ENCODE results near the gene NECTIN4. TPM values are rescaled to one million over a fixed set of nuclear protein-coding genes. Genes with fewer than 3 reads are reported as not detected.
A peak's percentile ranks its signal among the peaks of the same experiment; 100 is the strongest.

Gene NECTIN4
- total and polyA plus RNA-seq, 2 donors: 0.66 to 4.7 TPM

DNA sequence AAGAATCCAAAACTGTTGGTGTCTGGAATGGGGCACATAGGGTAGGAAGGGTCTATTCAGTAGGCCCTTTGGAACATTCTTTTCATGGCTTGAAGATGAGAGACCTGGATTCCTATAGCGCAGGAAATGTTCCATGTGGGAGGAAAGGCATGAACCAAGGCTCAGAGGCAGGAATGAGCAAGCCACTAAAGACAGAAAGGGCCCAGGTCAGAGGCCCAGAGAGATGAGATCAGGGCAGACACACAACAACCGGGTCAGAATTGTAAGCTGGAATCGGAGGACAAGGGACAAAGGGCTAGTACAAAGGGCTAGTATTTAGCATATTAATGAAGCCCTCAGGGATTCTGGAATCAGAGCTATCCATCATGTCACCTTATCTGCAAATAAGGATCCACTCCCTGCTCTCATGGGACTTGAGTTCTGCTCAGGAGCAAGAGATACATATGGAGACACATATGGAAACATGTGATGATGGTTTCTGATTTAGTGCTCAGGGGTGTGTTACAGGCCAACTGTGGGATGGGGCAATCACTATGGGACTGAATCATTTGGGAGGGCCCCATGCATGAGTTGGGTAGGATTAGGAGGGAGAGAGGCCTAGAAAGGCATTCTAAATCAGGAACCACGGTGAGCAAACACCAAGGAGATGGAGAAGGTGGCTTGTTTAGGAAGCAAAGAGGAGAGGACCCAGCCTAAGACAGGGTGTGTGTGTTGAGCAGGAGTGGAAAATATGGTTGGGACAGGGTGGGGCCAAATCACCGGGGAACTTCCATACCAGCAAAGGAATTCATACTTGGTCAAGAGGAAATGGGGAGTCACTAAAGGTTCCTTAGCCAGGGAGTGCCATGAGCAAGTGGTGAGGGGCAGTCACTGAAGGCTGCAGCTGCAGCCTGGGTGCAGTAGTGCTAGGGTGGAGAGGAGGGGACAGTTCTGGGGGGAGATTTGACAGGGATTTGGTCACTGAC, 8.6 kb downstream of the NECTIN4 start:
- no peaks in the 10 kb centered on the region for H3K36me3 ChIP-seq (ENCODE audit: control insufficient read depth in 2 of 2, insufficient read depth in 2 of 2, low read length in 1 of 2)
- 96% methylated on average over 5 of the region's 5 CpGs for WGBS
- H3K4me3 ChIP-seq (ENCODE audit: low read length in 2 of 2): no peak overlapping the region
- DNase-seq (ENCODE audit: low read depth in 6 of 9, low spot score in 9 of 9): no peak
- peaks cover 0 to 6% of the 10 kb centered on the region in 2 donors for H3K27me3 ChIP-seq (ENCODE audit: control insufficient read depth in 2 of 2, insufficient read depth in 1 of 2, low read length in 1 of 2)
- H3K9me3 ChIP-seq (ENCODE audit: control insufficient read depth in 2 of 2, insufficient read depth in 1 of 2, low read length in 1 of 2): no peaks in the 10 kb centered on the region
- H3K4me1 ChIP-seq (ENCODE audit: control insufficient read depth in 2 of 2, insufficient read depth in 2 of 2, low read length in 2 of 2): no peaks in the 10 kb centered on the region
- H3K27ac ChIP-seq (ENCODE audit: low read depth in 1 of 2, low read length in 1 of 2): no peak overlapping the region

DNA sequence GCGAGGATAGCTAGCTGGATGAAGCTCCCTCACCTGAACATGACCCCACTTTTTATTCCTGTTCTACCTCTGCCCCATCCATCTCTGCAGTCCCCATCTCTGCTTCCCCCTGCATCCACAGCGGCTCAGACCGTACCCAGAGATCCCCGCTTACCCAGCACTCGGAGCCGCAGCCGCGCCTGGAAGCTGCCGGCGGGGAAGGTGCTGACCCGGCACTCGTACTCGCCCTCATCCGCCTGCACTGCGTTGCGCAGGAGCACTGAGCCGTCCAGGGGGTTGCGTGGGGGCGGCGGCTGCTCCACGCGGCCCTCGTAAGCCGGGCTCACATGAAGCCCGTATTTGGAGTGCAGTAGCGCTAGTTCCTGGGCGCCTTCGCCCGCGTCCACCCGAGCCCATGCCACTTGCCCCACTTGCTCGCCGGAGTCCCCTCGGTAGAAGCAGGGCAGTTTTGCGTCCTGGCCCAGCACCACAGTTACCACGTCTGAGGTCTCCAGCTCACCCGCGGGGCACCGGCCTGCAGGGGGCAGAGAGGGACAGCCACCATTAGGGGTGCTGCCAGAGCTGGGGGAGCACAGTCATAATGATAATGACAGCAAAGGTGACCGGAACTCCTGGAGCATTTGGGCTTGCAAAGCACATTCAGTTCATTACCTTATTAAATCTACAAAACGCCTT, 9.8 kb downstream of the NECTIN4 start:
- H3K36me3 ChIP-seq (ENCODE audit: control insufficient read depth in 2 of 2, insufficient read depth in 2 of 2, low read length in 1 of 2): no peaks in the 10 kb centered on the region
- no peaks in the 10 kb centered on the region for H3K4me1 ChIP-seq (ENCODE audit: control insufficient read depth in 2 of 2, insufficient read depth in 2 of 2, low read length in 2 of 2)
- no peak overlapping the region for H3K4me3 ChIP-seq (ENCODE audit: low read length in 2 of 2)
- H3K9me3 ChIP-seq (ENCODE audit: control insufficient read depth in 2 of 2, insufficient read depth in 1 of 2, low read length in 1 of 2): no peaks in the 10 kb centered on the region
- H3K27me3 ChIP-seq (ENCODE audit: control insufficient read depth in 2 of 2, insufficient read depth in 1 of 2, low read length in 1 of 2): peaks cover 0 to 6% of the 10 kb centered on the region in 2 donors
- no peak for DNase-seq (ENCODE audit: low read depth in 6 of 9, low spot score in 9 of 9)
- 84% methylated on average over 41 of the region's 41 CpGs for WGBS
- no peak overlapping the region for H3K27ac ChIP-seq (ENCODE audit: low read depth in 1 of 2, low read length in 1 of 2)

DNA sequence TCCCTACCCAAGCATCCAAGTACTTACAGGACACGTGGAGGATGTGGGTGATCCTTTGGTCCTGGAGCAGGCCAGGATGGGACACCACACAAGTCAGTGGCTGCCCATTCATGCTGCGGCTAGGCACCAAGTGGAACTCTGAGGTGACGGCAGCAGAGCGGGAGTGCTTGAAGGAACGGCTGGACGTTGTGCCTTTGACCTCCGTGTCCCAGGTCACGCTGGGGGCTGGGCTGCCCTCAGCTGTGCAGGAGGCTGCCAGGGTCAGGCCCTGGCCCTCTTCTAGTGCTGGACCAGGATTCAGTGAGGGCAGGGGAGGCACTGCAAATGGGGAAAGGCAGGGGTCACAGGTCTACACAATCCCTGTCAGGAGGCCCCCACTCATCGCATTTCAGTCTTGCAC, 11.9 kb downstream of the NECTIN4 start:
- 94% methylated on average over 9 of the region's 9 CpGs for WGBS
- no peaks in the 10 kb centered on the region for H3K36me3 ChIP-seq (ENCODE audit: control insufficient read depth in 2 of 2, insufficient read depth in 2 of 2, low read length in 1 of 2)
- peaks cover 0 to 3% of the 10 kb centered on the region in 2 donors for H3K9me3 ChIP-seq (ENCODE audit: control insufficient read depth in 2 of 2, insufficient read depth in 1 of 2, low read length in 1 of 2)
- DNase-seq (ENCODE audit: low read depth in 6 of 9, low spot score in 9 of 9): no peak
- H3K27me3 ChIP-seq (ENCODE audit: control insufficient read depth in 2 of 2, insufficient read depth in 1 of 2, low read length in 1 of 2): peaks cover 0 to 6% of the 10 kb centered on the region in 2 donors
- no peak overlapping the region for H3K4me3 ChIP-seq (ENCODE audit: low read length in 2 of 2)
- no peaks in the 10 kb centered on the region for H3K4me1 ChIP-seq (ENCODE audit: control insufficient read depth in 2 of 2, insufficient read depth in 2 of 2, low read length in 2 of 2)
- no peak overlapping the region for H3K27ac ChIP-seq (ENCODE audit: low read depth in 1 of 2, low read length in 1 of 2)

DNA sequence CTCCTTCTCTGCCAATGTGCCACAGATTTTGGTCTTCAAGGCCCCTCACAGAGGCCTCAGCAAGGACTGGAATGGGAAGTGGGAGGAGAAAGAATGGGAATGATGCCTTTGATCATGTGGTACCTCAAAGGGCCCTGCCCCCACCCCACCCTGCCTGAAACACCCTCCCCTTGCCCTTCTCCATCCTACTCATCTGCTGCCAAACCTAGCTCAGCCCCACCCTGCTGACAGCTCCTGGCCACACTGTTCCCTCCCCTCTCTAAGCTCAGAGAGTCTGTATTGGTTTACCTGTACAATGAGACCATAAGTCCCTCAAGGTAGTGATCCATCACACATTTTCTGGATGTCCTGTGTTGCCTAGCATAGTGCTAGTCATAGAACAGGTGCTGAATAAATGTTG, 12.9 kb downstream of the NECTIN4 start:
- Histone ChIP-seq H3K9me3 (ENCODE audit: control insufficient read depth in 2 of 2, insufficient read depth in 1 of 2, low read length in 1 of 2) (peaks cover 0 to 3% of the 10 kb centered on the region in 2 donors), H3K4me1 (ENCODE audit: control insufficient read depth in 2 of 2, insufficient read depth in 2 of 2, low read length in 2 of 2) (peaks cover 3 to 4% of the 10 kb centered on the region in 2 donors), H3K27me3 (ENCODE audit: control insufficient read depth in 2 of 2, insufficient read depth in 1 of 2, low read length in 1 of 2) (peaks cover 0 to 6% of the 10 kb centered on the region in 2 donors)

DNA sequence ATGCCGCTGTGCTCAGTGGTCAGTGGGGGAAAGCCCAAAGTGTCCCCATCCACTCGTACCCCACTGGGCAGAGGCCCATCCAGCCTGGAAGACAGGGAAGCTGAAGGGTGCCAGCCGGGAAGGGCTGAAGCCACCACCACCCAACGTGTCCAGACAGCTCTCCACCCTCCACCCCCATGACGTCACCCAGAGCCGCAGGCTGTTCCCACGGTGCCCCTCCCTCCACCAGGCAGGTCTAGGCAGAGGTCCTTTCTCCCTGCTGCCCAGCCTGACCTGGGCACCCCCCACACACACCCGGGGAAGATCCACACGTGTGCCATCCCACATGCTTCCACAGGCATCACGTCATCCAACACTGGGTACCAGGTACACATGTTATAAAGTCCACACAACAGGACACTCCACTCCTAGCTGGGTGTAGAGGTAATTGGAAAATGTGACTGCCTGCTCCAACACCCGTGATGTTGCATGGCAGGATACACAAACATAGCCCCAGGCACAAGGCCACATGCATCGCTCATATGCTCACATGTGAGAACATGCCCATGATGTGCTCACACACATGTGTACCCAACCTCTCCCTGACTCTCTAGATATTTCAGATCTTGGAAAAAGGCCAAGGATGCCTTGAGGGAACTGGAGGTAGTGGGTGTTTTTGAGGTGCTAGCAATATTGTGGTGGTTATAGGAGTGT, 14.5 kb downstream of the NECTIN4 start:
- DNase-seq (ENCODE audit: low read depth in 6 of 9, low spot score in 9 of 9): no peak
- peaks cover 0 to 6% of the 10 kb centered on the region in 2 donors for H3K27me3 ChIP-seq (ENCODE audit: control insufficient read depth in 2 of 2, insufficient read depth in 1 of 2, low read length in 1 of 2)
- peaks cover 10 to 20% of the 10 kb centered on the region in 2 donors for H3K4me1 ChIP-seq (ENCODE audit: control insufficient read depth in 2 of 2, insufficient read depth in 2 of 2, low read length in 2 of 2)
- no peaks in the 10 kb centered on the region for H3K36me3 ChIP-seq (ENCODE audit: control insufficient read depth in 2 of 2, insufficient read depth in 2 of 2, low read length in 1 of 2)
- 93% methylated on average over 12 of the region's 12 CpGs for WGBS
- H3K27ac ChIP-seq (ENCODE audit: low read depth in 1 of 2, low read length in 1 of 2): no peak overlapping the region
- H3K9me3 ChIP-seq (ENCODE audit: control insufficient read depth in 2 of 2, insufficient read depth in 1 of 2, low read length in 1 of 2): peaks cover 0 to 3% of the 10 kb centered on the region in 2 donors
- no peak overlapping the region for H3K4me3 ChIP-seq (ENCODE audit: low read length in 2 of 2)

More for the DNA sequence above, 12.9 kb downstream of the NECTIN4 start:
- H3K36me3 ChIP-seq (ENCODE audit: control insufficient read depth in 2 of 2, insufficient read depth in 2 of 2, low read length in 1 of 2): no peaks in the 10 kb centered on the region
- no peak overlapping the region for H3K27ac ChIP-seq (ENCODE audit: low read depth in 1 of 2, low read length in 1 of 2)
- H3K4me3 ChIP-seq (ENCODE audit: low read length in 2 of 2): no peak overlapping the region
- DNase-seq (ENCODE audit: low read depth in 6 of 9, low spot score in 9 of 9): no peak

DNA sequence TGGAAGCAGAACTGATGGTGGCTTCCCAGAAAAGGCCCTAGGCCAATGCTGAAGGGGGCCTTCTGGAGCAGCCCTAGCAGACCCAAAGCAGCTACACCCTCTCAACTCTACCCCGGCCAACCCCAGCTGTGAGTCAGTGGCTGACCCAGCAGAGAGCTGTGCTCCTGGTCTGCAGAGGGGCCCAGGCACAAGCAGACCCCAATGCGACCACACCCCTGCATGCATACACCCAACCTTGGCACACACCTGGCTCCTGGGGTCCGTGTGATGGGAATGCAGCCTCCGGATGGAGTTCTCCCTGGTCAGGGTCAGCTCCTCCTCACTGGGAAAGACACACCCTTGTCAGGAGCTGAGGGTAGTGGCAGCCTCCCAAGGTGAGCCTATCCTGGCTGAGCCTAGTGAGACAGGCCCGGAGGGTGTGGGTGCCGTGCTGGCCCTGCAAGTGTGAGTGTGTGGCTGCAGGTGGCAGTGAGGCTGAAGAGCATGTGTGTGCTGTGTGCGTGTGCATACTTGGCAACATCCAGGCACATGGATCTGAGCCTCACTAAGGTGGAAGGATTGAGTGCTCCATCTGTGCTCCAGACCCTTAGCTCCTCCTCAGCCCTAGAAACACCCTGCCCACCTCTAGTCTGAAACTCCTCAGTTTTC, 15.8 kb downstream of the NECTIN4 start:
- no peaks in the 10 kb centered on the region for H3K27me3 ChIP-seq (ENCODE audit: control insufficient read depth in 2 of 2, insufficient read depth in 1 of 2, low read length in 1 of 2)
- no peak overlapping the region for H3K27ac ChIP-seq (ENCODE audit: low read depth in 1 of 2, low read length in 1 of 2)
- 83% methylated on average over 7 of the region's 7 CpGs for WGBS
- H3K36me3 ChIP-seq (ENCODE audit: control insufficient read depth in 2 of 2, insufficient read depth in 2 of 2, low read length in 1 of 2): no peaks in the 10 kb centered on the region
- DNase-seq (ENCODE audit: low read depth in 6 of 9, low spot score in 9 of 9): no peak
- no peak overlapping the region for H3K4me3 ChIP-seq (ENCODE audit: low read length in 2 of 2)
- peaks cover 10 to 27% of the 10 kb centered on the region in 2 donors for H3K4me1 ChIP-seq (ENCODE audit: control insufficient read depth in 2 of 2, insufficient read depth in 2 of 2, low read length in 2 of 2)
- peaks cover 0 to 3% of the 10 kb centered on the region in 2 donors for H3K9me3 ChIP-seq (ENCODE audit: control insufficient read depth in 2 of 2, insufficient read depth in 1 of 2, low read length in 1 of 2)

DNA sequence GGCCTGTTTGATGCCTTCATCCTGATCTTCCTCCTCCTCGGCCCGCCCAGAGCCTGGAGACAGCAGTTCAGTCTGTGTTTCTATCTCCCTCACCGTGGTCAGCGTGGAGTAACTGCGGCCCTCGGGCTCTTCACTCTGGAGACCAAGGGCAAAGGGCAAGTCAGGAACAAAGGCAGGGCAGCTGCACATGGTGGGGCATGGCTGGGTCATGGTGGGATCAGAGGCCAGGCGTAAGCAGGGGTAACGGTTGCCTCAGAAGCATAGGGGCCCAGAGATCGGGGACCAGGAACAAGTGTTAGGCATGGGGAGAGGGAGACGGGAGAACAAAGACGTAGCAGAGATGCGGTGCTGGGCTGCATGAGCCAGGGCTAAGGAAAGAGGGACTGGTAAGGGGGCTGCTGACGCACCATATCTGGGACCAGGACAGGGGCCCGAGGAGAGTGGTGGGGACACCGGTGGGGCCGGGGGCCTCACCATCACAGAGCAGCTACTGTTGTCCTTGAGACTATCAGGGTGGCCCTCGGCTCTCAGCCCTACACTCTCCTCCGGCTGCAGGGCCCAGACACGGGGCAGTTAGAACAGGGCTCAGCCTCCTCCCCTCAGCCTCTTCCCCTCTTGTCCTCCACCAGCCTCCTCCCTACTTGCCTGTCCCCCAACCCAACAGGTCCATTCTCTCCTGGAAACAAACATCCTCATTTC, 16.5 kb downstream of the NECTIN4 start:
- no peak overlapping the region for H3K4me3 ChIP-seq (ENCODE audit: low read length in 2 of 2)
- H3K4me1 ChIP-seq (ENCODE audit: control insufficient read depth in 2 of 2, insufficient read depth in 2 of 2, low read length in 2 of 2): peaks cover 14 to 34% of the 10 kb centered on the region in 2 donors
- 98% methylated on average over 19 of the region's 19 CpGs for WGBS
- H3K36me3 ChIP-seq (ENCODE audit: control insufficient read depth in 2 of 2, insufficient read depth in 2 of 2, low read length in 1 of 2): peaks cover 0 to under 1% of the 10 kb centered on the region in 2 donors
- H3K27me3 ChIP-seq (ENCODE audit: control insufficient read depth in 2 of 2, insufficient read depth in 1 of 2, low read length in 1 of 2): no peaks in the 10 kb centered on the region
- DNase-seq (ENCODE audit: low read depth in 6 of 9, low spot score in 9 of 9): no peak
- peaks cover 0 to 3% of the 10 kb centered on the region in 2 donors for H3K9me3 ChIP-seq (ENCODE audit: control insufficient read depth in 2 of 2, insufficient read depth in 1 of 2, low read length in 1 of 2)
- no peak overlapping the region for H3K27ac ChIP-seq (ENCODE audit: low read depth in 1 of 2, low read length in 1 of 2)

DNA sequence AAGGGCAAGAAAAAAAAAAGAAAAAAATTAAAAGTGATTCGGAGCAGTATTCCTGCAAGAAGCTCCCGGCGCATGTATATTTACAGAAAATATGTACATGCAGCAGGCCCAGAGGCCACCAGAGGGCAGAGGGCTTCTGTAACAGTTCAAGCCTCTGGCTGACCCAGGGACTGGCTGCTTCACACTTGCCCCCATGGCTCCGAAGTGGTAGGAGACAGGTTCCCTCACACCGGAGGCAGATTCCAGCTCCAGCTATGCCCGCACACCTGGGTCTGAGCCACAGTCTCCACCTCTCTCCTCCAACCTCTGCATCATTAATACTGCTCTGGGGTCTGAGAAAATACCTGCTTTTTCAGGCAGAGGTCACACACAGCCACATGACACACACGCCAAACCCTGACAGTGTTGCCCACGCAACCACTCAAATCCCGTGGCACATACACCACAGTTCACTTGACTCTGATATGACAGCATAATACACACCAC, 17.4 kb downstream of the NECTIN4 start:
- Histone ChIP-seq H3K4me1 (ENCODE audit: control insufficient read depth in 2 of 2, insufficient read depth in 2 of 2, low read length in 2 of 2) (peaks cover 20 to 43% of the 10 kb centered on the region in 2 donors), H3K9me3 (ENCODE audit: control insufficient read depth in 2 of 2, insufficient read depth in 1 of 2, low read length in 1 of 2) (peaks cover 0 to 3% of the 10 kb centered on the region in 2 donors), H3K27ac (ENCODE audit: low read depth in 1 of 2, low read length in 1 of 2) (no peak overlapping the region), H3K4me3 (ENCODE audit: low read length in 2 of 2) (no peak overlapping the region), H3K36me3 (ENCODE audit: control insufficient read depth in 2 of 2, insufficient read depth in 2 of 2, low read length in 1 of 2) (peaks cover 1 to 3% of the 10 kb centered on the region in 2 donors), H3K27me3 (ENCODE audit: control insufficient read depth in 2 of 2, insufficient read depth in 1 of 2, low read length in 1 of 2) (no peaks in the 10 kb centered on the region)
- DNase-seq (ENCODE audit: low read depth in 6 of 9, low spot score in 9 of 9): peak in 1 of 9 donors; percentile 52
- WGBS: 79% methylated on average over 9 of the region's 9 CpGs
